ENCODE data around the gene TNFRSF13B.
"Not testable (repeated sequence)": the region's sequence is repeated elsewhere in the genome, so short reads cannot be mapped to it uniquely, and the experiment has no call there.

TNFRSF13B gene

DNA sequence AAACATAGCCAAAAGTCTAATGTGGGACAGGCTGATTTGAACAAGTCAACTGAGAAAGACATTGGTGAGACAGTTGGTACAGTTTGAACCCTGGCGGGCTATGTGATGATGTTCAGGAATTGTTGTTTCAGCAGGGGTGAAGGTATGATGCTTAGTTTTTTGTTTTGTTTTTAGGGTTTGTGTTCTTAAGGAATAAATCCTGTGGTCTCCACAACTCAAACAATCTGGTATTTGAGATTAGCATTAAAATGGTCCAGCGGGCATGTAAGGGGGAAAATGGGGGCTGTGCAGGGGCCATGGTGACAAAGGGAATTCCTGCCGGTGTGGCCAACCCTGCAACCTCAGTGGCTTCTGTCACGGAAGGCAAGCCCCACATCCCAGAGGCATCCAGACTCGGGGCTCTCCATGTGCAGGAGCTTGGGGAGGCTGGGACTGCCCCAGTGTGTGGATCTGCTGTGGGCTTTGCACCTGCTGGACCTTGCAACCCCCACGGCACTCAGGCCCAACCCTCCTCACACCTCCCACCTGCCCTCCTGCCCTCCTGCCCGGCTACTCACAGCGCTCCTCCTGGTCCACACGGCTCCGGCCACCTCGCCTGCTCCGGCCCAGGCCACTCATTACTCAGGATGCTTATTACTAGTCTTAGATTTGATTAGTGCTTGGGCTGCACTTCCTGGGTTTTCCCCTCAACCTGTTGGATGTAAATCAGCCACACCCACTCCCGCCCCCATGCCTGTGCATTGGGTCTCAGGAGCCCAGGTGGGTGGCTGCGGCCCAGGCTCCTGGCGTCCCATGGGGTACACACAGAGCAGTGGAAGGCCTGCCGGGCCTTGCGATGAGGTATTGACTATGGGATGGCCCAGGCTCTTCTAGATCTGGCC is at the start of gene TNFRSF13B:
TSS of gene TNFRSF13B (minus strand) at position 661 of the 881 bp plus-strand sequence. CDS start at position 618, 43 bp downstream.
- peak; percentile 37 for DNase-seq

DNA sequence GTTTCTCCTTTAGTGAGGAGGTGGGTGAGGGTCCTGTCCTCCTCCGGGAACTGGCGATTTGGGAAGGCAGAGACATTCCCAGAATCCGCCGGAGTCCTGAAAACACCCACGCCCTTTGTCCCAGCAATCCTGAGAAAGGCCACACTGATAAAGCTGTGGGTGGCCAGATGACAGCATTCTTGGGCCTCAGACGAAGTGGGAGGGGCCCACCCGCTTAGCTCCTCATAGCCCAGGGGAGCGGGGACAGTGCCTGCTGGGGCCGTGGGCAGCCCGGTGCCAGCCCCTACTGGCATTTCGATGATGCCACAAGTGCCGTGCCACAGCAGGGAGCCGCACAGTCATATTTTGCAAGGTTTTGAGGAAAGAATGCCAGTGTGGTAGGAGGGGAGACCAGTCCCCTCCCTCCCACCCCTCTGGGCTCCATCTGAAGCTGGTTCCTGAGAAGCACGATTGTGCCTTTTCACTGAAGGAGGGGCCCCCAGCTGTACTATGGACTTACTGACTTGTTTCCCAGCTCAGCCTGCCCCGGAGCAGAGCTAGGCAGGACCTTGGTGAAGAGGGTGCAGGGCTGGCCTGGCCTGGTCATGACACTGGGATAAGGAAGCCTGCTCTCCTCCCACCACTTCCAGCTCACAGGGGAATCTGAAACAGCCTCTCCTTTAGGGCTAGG is 49.4 kb upstream of the TNFRSF13B start:
- DNase-seq, result no peak

DNA sequence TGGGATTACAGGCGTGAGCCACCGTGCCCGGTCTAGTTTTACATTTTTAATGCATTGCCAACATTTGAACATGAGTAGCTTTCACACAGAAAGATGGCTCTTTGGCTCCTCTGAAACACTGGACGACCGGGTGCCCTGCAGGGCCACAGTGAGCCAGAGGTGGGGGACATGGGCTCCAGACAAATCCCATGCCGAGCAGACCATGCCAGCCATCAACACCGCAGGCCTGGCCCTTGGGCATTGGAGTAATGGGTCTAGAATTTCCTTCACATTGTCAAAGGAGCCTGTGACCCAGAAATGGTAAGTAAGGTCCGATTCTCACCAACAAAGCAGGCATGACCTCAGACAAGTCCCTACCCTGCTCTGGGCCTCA is 48.9 kb upstream of the TNFRSF13B start:
- DNase-seq, result no peak

DNA sequence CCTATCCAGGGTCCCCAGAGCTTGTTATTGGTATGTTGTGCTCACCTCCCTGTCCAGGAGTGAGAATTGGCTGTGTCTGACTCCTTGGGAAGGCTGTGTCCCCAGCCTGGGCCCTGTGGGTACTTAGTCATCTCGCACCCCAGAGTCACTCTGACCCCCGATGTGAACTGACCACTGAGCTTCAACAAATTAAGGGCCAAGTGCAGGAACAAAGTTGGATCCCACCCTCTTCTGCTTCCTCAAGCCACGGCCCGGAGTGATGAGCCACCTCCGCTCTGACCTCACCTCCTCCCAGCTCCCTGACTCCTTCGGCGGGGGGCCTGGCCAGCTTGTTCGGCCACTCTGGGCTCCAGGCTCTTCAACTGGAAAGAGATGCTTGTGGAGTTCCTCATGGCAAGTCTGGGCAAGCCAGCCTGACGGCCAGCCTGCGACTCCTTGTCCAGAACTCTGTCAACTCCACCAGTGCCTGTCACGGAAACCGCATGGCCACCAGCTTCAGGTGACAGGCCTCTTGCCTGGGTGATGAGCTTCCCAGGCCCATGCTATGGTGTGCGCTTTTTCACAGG is 48.1 kb upstream of the TNFRSF13B start:
- no peak for DNase-seq

DNA sequence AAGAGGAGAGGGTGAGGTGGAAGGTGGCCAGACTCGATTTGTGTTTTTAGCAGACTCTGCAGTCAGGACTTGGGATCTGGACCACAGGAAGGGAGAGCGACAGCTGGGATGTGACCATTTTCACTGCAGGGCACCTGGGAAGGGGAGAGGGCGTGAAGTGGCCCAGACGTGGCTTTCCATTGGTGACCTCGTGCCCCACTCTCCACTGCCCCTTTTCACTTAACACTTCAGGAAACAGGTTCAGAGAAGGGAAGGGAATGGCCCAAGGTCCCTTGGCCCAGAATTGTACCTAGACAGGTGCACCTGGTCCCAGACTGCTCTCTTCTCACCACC is 47.5 kb upstream of the TNFRSF13B start:
- no peak for DNase-seq

DNA sequence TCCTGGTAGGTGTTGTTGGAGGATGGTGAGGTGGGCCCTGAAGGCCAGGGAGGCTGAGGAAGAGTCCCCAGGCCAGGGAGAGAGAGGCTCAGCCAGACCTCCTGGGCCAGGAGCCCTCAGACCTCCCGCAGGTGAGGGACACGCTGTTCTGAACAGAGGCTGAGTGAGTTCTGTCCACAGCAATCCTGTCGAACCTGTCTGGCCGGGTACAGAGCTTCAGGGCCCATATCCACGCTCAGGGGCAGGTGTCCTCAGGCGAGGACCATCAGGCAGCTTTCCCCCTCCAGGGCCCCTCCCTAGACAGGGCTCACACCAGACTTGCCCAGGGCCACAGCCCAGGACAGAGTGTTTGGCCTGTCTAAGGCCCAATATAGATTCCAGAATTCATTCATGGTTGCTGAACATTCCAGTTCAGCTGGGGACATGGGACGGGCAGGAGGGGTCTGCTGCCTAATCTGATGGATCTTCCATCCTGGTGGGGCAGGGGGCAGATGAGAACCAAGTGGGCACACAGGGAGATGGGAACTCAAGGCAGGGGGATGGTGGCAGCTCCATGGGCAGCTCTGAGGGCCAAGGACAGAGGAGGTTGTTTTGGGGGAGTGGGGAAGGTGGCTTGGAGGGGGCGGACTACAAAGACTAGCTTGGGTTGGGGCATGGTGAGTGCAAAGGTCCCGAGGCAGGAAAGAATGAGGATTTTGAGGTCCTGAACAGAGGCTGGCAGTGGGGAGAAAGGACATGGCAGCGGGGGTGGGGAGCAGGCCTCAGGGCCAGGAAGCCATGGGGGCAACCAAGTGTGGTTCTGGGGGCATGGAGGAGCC is 46.9 kb upstream of the TNFRSF13B start:
- no peak for DNase-seq

DNA sequence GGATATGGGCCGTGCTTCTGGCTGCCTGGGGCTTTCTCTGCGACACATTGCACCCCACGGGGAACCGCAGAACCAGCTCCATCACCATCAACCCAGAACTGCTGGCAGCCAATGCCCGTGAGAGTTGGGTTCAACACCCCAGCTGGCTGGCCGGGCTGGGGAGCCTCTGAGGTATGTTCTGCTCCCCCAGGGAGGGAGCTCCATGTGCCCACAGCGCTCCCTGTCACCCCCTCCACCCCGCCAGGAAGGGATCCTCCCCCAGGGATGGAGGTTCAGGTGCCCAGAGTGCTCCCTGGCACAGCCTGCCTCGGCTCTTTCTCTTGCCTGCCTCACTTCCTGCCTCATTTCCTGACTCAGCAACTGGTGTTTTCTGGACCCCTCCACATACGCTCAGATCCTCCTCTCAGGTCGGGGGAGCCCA is 46.1 kb upstream of the TNFRSF13B start:
- DNase-seq, result no peak

DNA sequence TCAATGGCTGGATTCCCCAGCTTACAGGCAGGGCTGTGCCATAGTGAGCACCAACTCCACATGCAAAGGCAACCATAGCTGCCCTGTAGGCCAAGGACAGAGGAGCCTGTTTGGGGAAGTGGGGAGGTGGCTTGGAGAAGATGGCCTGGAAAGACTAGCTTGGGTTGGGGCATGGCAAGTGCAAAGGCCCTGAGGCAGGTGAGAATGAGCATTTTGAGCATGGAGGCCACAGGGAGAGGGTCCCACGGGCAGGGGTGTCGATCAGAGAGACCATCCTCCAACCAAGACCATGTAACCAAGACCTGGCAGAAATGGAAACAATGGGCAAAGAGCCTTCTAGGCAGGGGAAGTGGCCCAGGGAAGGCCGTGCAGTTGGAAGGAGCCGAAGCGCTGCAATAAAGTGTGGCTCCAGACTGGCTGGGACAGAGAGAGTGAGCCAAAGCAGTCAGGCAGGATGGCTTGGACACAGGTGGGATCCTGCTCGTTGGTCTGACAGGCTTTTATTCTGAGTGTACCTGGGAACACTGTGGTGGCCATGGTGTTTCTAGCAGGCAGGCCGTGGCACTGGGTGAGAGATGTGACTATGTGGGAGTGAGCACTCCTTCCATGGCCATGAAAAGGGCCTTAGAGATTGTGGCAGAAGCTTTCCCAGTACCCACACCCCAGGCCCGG is 45.6 kb upstream of the TNFRSF13B start:
- DNase-seq, result no peak

DNA sequence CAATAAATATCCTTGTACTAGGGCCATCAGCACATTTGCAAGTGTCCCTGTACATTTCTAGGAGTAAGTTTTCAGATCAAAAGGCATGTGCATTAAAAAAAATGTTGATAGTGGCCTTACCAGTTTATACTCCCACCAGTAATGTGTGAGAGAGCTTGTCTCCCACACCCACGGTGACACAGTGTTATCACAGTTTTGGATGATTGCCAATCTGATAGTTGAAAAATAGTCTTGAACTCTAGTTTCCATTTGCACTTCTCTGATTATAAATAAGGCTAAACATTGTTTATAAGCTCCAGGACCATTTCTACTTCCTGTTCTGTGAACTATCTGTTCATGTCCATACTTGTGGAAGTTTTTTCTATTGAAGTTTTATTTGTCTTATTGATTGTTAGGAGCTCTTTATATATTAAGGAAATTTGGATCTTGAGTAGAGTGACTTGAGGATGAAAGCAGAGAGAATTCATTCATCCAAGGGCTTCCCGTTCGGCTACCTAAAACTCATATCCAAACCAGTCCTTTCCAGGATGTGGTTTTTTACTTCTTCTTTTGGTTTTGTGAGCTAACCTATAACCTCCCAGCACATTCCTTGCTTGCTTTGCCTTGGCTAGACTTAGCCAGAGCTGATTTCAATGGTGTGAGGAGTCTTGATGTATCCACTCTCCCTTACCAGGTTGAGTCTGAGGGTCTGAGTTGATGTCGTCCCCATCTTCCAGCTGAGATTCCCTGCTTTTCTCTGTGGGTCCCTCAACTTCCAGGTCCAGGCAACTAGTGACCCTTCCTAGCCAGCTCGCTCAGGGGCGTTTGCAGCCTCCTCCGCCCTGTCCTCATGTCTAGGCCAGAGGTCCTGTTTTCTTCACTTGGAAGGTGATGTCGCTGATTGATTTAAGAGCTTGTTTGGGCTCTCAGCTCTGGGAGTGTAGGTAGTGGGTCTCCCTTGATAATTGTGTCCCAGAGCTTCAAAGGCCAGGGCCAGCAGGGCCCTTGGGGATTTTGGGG is 44.6 kb upstream of the TNFRSF13B start:
- not testable (repeated sequence) for DNase-seq

DNA sequence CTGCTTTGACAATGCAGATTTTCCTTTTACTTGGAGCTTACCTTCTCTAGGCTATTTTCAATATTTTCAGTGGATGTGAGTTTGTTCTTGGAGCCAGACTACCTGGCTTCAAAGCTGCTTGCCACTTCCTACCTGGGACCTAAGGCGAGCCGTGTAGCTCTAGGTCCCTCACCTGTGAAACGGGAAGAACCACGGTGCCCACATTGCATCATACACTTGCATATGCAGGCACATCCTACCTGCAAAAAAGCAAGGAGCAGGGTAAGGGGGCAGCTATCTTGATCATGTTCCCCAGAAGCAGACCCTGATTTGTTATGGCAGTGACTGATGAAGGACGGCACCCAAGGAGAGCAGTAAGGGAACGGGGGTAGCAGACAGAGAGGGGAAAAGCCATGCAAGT is 43.3 kb upstream of the TNFRSF13B start:
- no peak for DNase-seq

DNA sequence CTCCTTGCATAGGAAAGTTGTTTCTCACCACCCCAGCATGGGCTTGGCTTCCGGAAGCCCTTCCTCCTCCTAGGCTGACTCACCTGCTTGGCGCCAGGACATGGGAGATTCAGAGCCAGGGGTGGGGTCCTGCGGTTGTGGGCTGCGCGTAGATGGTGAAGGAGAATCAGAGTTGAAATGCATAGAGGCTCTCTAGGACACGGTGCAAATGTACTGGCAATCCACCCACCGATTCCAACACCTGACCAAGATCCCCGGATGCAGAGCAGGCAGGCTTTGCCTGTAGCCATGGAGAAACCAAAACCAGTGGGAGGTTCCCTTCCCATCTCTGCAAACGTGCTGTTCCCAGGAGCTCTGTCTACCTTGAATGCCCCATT is 42.8 kb upstream of the TNFRSF13B start:
- not testable (repeated sequence) for DNase-seq

DNA sequence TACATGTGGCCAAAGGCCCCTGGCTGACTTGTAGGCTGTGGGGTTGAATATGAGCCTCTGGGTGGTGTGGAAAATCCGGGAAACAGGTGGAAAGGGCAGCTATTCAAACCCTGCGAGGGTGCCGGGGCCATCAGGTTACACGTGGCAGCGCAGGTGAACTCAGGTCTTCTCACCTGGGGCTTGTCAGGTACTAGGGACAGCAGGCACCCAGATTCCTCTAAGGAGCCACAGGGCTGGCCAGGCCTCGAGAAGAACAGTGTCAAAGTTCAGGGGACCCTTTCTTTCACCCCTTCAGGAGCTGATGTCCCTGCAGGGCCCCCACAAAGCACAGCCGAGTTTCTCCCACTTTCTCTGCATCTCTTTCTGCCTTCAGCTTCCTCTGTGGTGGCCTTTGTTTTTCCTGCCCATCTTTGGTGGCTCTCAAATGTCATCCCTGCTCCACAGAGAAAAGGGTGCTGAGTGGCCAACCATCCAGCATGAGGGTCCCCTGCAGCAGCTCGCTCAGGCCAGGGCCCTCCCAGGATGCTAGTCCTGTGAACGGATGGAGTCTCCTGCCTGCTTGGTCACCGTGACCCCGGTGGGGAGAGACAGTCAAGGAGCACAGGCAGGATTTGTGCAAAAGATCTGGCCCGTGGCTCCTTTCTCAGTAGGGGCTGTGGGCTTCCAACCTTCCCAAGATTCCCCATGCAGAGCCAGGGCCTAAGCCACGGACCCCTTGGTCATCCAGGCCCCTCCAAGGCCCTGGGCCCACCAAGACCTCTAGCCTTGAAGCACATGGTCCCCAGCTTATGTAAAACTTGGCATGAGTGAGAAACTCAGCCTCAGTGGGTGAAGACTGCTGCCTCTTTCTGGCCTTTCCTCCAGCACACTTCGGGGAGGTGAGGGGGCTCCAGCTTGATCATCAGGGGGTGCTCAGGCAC is 42.2 kb upstream of the TNFRSF13B start:
- DNase-seq, result not testable (repeated sequence)

DNA sequence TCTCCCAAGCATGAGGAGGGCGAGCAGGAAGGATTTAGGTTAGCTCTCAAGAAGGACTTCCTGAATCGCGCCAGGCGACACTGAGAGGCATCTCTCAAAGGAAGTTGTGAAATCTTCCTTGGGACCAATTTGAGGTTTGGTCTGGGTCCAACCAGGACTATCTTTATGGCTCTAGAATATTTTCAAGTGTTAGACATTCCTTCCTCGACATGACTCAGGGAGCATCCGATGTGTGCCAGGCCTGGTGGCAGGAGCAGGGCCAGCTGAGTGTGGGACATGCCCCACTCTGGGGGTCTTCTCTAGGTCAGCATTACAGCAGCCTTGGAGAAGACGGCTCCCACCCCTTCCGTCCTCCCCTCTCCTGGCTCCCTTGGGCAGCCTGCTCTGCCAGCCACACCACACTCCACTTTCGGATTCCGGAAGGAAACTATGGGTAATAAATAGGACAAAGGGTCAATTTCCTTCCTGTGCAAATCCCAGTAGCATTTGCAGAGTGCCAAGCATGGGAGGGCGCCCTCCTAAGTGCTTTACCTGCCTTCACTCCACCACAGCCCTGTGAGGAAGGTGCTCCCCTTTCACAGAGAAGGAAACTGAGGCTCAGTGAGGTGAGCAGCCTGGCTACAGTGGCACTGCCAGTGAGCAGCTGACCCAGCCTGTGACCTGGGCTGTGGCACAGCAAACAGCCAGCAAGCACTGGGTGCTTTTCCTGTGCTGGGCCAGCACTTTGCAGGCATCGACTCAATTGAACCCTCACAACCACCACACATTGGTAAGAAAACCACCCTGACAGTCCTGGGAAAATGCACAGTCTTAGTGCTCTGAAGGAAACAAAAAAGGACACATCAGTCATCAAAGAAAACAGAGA is 39.4 kb upstream of the TNFRSF13B start:
- DNase-seq, result not testable (repeated sequence)

DNA sequence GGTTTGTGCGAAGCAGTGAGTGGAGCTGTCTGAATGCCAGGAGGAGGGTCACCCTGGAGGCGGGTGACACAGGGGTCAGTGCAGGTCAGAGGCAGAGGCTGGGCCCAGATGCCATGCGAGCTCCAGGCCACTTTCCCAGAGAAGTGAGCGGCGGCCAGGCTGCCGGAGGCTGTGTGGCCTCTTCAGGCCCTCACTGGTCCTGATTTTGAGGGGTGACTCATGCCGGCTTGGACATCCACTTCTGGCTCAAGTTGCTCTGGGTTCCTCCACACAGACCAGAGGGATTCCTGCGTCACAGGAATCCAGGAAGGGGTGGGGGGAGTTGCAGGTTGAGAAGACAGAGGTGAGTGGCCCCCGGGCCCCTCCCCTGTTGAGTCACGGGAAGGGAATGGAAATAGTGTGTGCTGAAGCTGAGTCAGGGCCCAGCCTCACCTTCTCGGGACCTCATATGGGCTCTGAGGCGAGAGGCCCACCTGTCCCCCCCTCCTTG is 38.7 kb upstream of the TNFRSF13B start:
- not testable (repeated sequence) for DNase-seq

DNA sequence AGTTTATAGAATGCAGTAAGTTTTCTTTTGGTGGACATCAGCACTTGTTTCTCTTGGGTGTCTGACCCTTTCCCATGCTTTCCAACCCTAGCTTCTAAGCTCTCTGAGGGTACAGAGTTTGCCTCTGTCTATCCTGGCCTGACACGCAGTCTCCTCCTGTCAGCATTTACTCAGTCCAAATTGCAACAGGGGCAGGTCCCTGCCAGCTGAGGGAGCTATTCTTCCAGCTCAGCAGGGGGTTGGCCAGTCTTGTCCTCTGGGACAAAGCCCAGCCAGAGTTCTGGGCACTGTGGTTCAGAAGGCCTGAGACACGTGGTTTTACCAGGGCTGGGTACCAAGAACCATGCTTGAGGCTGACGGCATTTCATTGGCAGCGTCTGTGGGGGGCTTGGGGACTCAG is 38.1 kb upstream of the TNFRSF13B start:
- DNase-seq, result not testable (repeated sequence)

DNA sequence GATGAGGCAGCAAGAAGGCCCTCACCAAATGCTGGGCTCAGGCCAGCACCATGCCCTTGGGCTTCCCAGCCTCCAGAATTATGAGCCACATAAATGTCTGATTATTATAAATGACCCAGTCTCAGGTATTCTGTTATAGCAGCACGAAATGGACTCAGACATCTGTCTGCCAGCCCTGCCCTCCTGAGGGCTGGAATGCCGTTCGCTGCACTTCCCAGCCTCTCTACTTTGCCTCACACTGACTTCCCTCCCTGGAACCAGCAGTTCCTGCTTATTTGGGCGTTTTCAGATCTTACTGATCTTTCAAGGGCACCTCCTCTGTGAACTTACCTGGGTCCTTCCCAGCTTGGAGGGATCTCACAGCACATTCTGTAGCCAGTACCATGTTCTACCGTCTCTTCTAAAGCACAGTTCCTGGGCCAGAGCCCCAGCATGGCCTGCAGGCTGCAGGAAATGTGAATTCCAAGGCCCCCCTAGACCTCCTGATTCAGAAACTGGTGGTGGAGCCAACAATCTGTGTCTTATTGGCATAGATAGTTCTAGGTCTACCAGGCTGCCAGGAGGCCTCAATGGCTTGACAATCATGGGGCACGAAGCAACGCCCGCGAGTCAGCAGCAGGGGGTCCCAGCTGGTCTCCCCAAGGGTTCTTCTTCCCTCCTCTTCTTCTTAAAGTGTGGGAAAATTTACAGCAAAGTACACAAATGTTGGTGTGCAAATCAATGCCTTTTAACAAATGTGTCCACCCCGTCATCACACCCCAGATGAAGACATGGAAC is 36.9 kb upstream of the TNFRSF13B start:
- not testable (repeated sequence) for DNase-seq

DNA sequence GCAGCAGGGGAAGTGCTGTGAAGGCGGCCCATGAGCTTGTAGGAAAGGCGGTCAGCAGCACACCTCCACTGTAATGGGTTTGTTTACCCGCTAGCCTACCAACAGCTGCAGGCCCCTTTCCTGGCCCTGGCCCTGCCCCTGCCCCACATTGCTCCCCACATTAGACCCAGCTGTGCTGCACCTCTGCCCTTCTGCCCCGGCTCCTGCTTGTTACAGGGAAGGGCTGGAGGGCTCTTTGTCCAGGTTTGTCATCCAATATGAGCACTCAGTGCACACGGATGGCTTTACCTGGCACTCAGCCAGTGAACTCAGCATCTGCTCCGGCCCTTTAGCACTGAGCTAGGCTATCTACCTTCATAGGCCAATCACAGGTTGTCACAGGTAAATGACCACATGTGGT is 36.0 kb upstream of the TNFRSF13B start:
- DNase-seq, result not testable (repeated sequence)

DNA sequence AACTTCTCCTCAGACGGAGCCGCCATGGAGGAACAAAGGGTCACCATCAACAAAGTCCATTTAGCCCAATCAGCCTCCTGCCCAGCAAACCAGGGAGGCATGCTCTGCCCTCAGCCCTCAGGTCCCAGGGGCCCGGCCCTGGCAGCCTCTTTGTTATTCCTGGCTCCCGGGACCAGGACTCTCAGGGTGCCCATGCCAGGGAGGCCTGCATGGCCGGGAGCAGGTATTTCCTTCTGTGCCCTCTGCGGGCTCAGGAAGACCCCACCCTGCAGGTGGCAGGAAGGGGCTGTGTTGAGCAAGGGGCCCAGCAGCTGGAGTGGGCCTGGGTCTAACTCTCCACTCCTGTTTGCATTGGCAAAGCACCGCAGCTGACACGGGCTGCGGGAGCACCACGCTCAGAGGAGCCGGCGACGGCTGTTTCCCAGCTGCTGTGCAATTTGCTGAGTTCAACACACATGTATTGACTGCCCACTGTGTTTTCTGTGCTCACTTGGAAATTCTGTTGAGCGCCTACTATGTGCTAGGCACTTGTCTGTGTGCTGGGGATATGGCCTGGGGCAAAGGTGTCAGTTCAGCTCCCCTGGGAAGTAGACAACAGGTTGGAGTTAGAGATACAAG is 33.2 kb upstream of the TNFRSF13B start:
- DNase-seq, result not testable (repeated sequence)

All from CD4-positive, alpha-beta T cell treated with Interleukin-15 for 1 hour (primary cell).